Liver (tissue), 9 donors: ENCODE results near the gene SEPTIN3. TPM values are rescaled to one million over a fixed set of nuclear protein-coding genes. Genes with fewer than 3 reads are reported as not detected.

Source experiments
- DNase-seq: peaks from one replicate; pipeline ENCODE4 v3.0.0-alpha.2; 2017; ENCODE audit warnings: low spot score
- H3K27ac ChIP-seq, 2 donors: one replicate each; pipeline ENCODE4 v1.7.0; 2013; ENCODE audit warnings: inconsistent platforms in 2 of 2, low read length in 2 of 2, control low read depth in 1 of 2, low read depth in 1 of 2, mild to moderate bottlenecking in 1 of 2
- H3K27me3 ChIP-seq, 4 donors: one replicate each; pipeline versions ENCODE4 v1.6.1 to v1.7.0; 2013; ENCODE audit warnings: low read length in 3 of 4, inconsistent platforms in 1 of 4, mild to moderate bottlenecking in 1 of 4, moderate library complexity in 1 of 4; ENCODE audit not compliant: control insufficient read depth in 4 of 4, insufficient read depth in 4 of 4
- H3K36me3 ChIP-seq, 4 donors: one replicate each; pipeline versions ENCODE4 v1.6.1 to v1.7.0; 2013; ENCODE audit warnings: low read length in 3 of 4, mild to moderate bottlenecking in 3 of 4, low read depth in 1 of 4, moderate library complexity in 1 of 4; ENCODE audit not compliant: control insufficient read depth in 4 of 4, insufficient read depth in 3 of 4
- H3K4me1 ChIP-seq, 4 donors: one replicate each; pipeline versions ENCODE4 v1.6.1 to v1.7.0; 2013; ENCODE audit warnings: low read length in 3 of 4, mild to moderate bottlenecking in 3 of 4, moderate library complexity in 1 of 4; ENCODE audit not compliant: control insufficient read depth in 4 of 4, insufficient read depth in 4 of 4
- H3K4me3 ChIP-seq, 3 donors: one replicate each; pipeline versions ENCODE4 v1.6.1 to v1.7.0; 2013; ENCODE audit warnings: low read length in 3 of 3, control low read depth in 1 of 3, low read depth in 1 of 3, mild to moderate bottlenecking in 1 of 3
- H3K9ac ChIP-seq, 2 donors: one replicate each; pipeline ENCODE4 v1.7.0; 2013; ENCODE audit warnings: low read length in 2 of 2, mild to moderate bottlenecking in 2 of 2, moderate library complexity in 2 of 2, control low read depth in 1 of 2, low read depth in 1 of 2
- H3K9me3 ChIP-seq, 4 donors: one replicate each; pipeline versions ENCODE4 v1.6.1 to v1.7.0; 2013; ENCODE audit warnings: low read length in 3 of 4; ENCODE audit not compliant: control insufficient read depth in 4 of 4
- ATF3 ChIP-seq: IDR thresholded peaks from 2 replicates; pipeline ENCODE4 v1.6.1; 2016; ENCODE audit warnings: antibody characterized with exemption
- CTCF ChIP-seq: fragments of 150-350 bp; IDR thresholded peaks from 2 replicates; pipeline ENCODE4 v1.5.1; 2017; ENCODE audit warnings: improper control_type of control experiment, low read depth, low read length; ENCODE audit not compliant: missing input control
- EGR1 ChIP-seq, 2 donors: IDR thresholded peaks; 2 replicates each; pipeline ENCODE4 v1.6.1; 2016 to 2018; ENCODE audit warnings: antibody characterized with exemption in 2 of 2, low read depth in 2 of 2
- FOXA1 ChIP-seq: IDR thresholded peaks from 2 replicates; pipeline ENCODE4 v1.6.1; 2016; ENCODE audit warnings: antibody characterized with exemption
- FOXA2 ChIP-seq: IDR thresholded peaks from 2 replicates; pipeline ENCODE4 v1.6.1; 2016; ENCODE audit warnings: antibody characterized with exemption
- GABPA ChIP-seq, 2 donors: IDR thresholded peaks in 1 of 2; conservative IDR thresholded peaks in 1 of 2; 2 replicates each; pipeline ENCODE4 v1.6.1; 2016; ENCODE audit warnings: antibody characterized with exemption in 2 of 2, mild to moderate bottlenecking in 1 of 2, moderate library complexity in 1 of 2
- HNF4A ChIP-seq, 2 donors: conservative IDR thresholded peaks; 2 replicates each; pipeline ENCODE4 v1.6.1; 2016; ENCODE audit warnings: antibody characterized with exemption in 2 of 2, mild to moderate bottlenecking in 2 of 2
- HNF4G ChIP-seq: IDR thresholded peaks from 2 replicates; pipeline ENCODE4 v1.6.1; 2016; ENCODE audit warnings: antibody characterized with exemption
- JUND ChIP-seq, 2 donors: IDR thresholded peaks; 2 replicates each; pipeline ENCODE4 v1.6.1; 2016; ENCODE audit warnings: antibody characterized with exemption in 2 of 2
- MAX ChIP-seq: IDR thresholded peaks from 2 replicates; pipeline ENCODE4 v1.6.1; 2016; ENCODE audit warnings: antibody characterized with exemption
- NR2F2 ChIP-seq: IDR thresholded peaks from 2 replicates; pipeline ENCODE4 v1.6.1; 2016; ENCODE audit warnings: antibody characterized with exemption
- RAD21 ChIP-seq, 2 donors: IDR thresholded peaks; 2 replicates each; pipeline ENCODE4 v1.6.1; 2016; ENCODE audit warnings: antibody characterized with exemption in 2 of 2, mild to moderate bottlenecking in 2 of 2
- RXRA ChIP-seq, 2 donors: IDR thresholded peaks; 2 replicates each; pipeline ENCODE4 v1.6.1; 2017 to 2018; ENCODE audit warnings: antibody characterized with exemption in 2 of 2, mild to moderate bottlenecking in 1 of 2
- SP1 ChIP-seq: IDR thresholded peaks from 2 replicates; pipeline ENCODE4 v1.6.1; 2018; ENCODE audit warnings: antibody characterized with exemption, mild to moderate bottlenecking
- TAF1 ChIP-seq: conservative IDR thresholded peaks from 2 replicates; pipeline ENCODE4 v1.6.1; 2016; ENCODE audit warnings: antibody characterized with exemption, mild to moderate bottlenecking
- YY1 ChIP-seq: IDR thresholded peaks from 2 replicates; pipeline ENCODE4 v1.6.1; 2016; ENCODE audit warnings: antibody characterized with exemption, mild to moderate bottlenecking
- ZBTB33 ChIP-seq: IDR thresholded peaks from 2 replicates; pipeline ENCODE4 v1.6.1; 2016; ENCODE audit warnings: antibody characterized with exemption
- WGBS: extraction: QIAGEN DNeasy Blood & Tissue Kit; methylation state at CpG from one replicate; pipeline ENCODE4 v1.1.7; 2013; 5-methylcytosine and 5-hydroxymethylcytosine counted together
- polyA plus RNA-seq, 2 donors: library from polyadenylated mRNA; stranded (reverse) in 1 of 2; unstranded in 1 of 2; fragments of 200-250 nt in 1 of 2; fragments of >200 nt in 1 of 2; fragmentation: Nextera tagmentation in 1 of 2; extraction: Ambion mirVana in 1 of 2; gene quantifications; one replicate each; pipeline versions ENCODE4 v1.2.1 to v1.2.3, GENCODE V29; 2013 to 2015
- total RNA-seq, 2 donors: library from RNA; depleted of rRNA; stranded (reverse); fragments of >200 nt; gene quantifications; one replicate each; pipeline ENCODE4 v1.2.3, GENCODE V29; 2014
- donor health status: healthy.
- donor health status: healthy.
- donor health status: healthy.
- donor health status: healthy.
- donor health status: healthy.

The SEPTIN3 gene
- total and polyA plus RNA-seq, 4 donors: under 0.01 to 0.07 (median 0.04) TPM; not detected in 1

GRCh38 chr22:41929418-41929810 lies 39.8 kb upstream of the SEPTIN3 start:
- Histone ChIP-seq H3K27ac (no peak overlapping the region), H3K9ac (no peak overlapping the region), H3K4me1 (peaks cover 3 to 8% (median 6%) of the 10 kb centered on the region in 4 donors), H3K36me3 (no peaks in the 10 kb centered on the region), H3K27me3 (peaks cover 0 to 3% (median 0%) of the 10 kb centered on the region in 4 donors), H3K9me3 (no peaks in the 10 kb centered on the region), H3K4me3 (no peak overlapping the region)
- WGBS: 83% methylated on average over 8 of the region's 8 CpGs
- DNase-seq: no peak
- TF ChIP-seq JUND (IDR thresholded peaks at IDR 0.05) (no peak), FOXA1 (no peak), HNF4G (no peak), FOXA2 (no peak), RAD21 (IDR thresholded peaks at IDR 0.05) (no peak), TAF1 (no peak), EGR1 (IDR thresholded peaks at IDR 0.05; ENCODE audit: low read depth in 2 of 2) (no peak), HNF4A (conservative IDR thresholded peaks at IDR 0.05) (no peak), YY1 (no peak), NR2F2 (no peak), CTCF (no peak), MAX (no peak), GABPA (IDR thresholded peaks at IDR 0.05 in 1 of 2, conservative IDR thresholded peaks at IDR 0.05 in 1 of 2) (no peak)

- Histone ChIP-seq H3K27me3 (no peaks in the 10 kb centered on the region), H3K4me3 (no peak overlapping the region), H3K27ac (no peak overlapping the region), H3K4me1 (no peaks in the 10 kb centered on the region), H3K9ac (no peak overlapping the region), H3K9me3 (no peaks in the 10 kb centered on the region), H3K36me3 (no peaks in the 10 kb centered on the region)
- WGBS: 91% methylated on average over 10 of the region's 10 CpGs
- DNase-seq: no peak
- TF ChIP-seq HNF4A (conservative IDR thresholded peaks at IDR 0.05): no peak
- no peak for TF ChIP-seq TAF1
- TF ChIP-seq EGR1 (IDR thresholded peaks at IDR 0.05; ENCODE audit: low read depth in 2 of 2): no peak
- no peak for TF ChIP-seq ZBTB33
- no peak for TF ChIP-seq SP1
- no peak for TF ChIP-seq CTCF
- no peak for TF ChIP-seq HNF4G
- TF ChIP-seq FOXA2: no peak
- no peak for TF ChIP-seq RXRA (IDR thresholded peaks at IDR 0.05)
- no peak for TF ChIP-seq GABPA (IDR thresholded peaks at IDR 0.05 in 1 of 2, conservative IDR thresholded peaks at IDR 0.05 in 1 of 2)
- TF ChIP-seq RAD21 (IDR thresholded peaks at IDR 0.05): no peak
- no peak for TF ChIP-seq ATF3
These were observed 37.5 kb upstream of the SEPTIN3 start for GRCh38 chr22:41931701-41932269.
